Pons (tissue), 1 donor: Measurements from ENCODE around the gene LTA4H.
"Not testable (repeated sequence)": the region's sequence is repeated elsewhere in the genome, so short reads cannot be mapped to it uniquely, and the experiment has no call there.

ENCODE experiments used
- DNase-seq: peaks from one replicate; pipeline ENCODE4 v3.0.0-alpha.2; 2016; ENCODE audit warnings: low spot score

Gene LTA4H

GRCh38 chr12:96035283-96036236 lies at the start of gene LTA4H:
LTA4H (minus strand) TSS chr12:96035587; CDS start chr12:96035519, 68 bp downstream.
- peak; percentile 98 for DNase-seq

- no peak for DNase-seq
Observed at GRCh38 chr12:96084624-96085023, 49.2 kb upstream of the LTA4H start.

- DNase-seq: no peak
Observed at GRCh38 chr12:96083020-96083719, 47.8 kb upstream of the LTA4H start.

GRCh38 chr12:96081596-96081995 lies 46.2 kb upstream of the LTA4H start:
- DNase-seq: no peak

GRCh38 chr12:96078231-96079135 lies 43.1 kb upstream of the LTA4H start:
- DNase-seq: no peak

- no peak for DNase-seq
Observed at GRCh38 chr12:96077081-96077480, 41.7 kb upstream of the LTA4H start.

GRCh38 chr12:96075560-96075959 lies 40.2 kb upstream of the LTA4H start:
- DNase-seq: no peak

- DNase-seq: no peak
Observed at GRCh38 chr12:96073346-96074330, 38.3 kb upstream of the LTA4H start.

GRCh38 chr12:96070670-96071279 lies 35.4 kb upstream of the LTA4H start:
- peak; percentile 30 for DNase-seq

GRCh38 chr12:96069511-96070231 lies 34.3 kb upstream of the LTA4H start:
- DNase-seq: no peak

- DNase-seq: no peak
Observed at GRCh38 chr12:96068636-96069035, 33.2 kb upstream of the LTA4H start.

- no peak for DNase-seq
Observed at GRCh38 chr12:96068111-96068510, 32.7 kb upstream of the LTA4H start.

GRCh38 chr12:96065776-96066175 lies 30.4 kb upstream of the LTA4H start:
- DNase-seq: not testable (repeated sequence)

- no peak for DNase-seq
Observed at GRCh38 chr12:96064966-96065365, 29.6 kb upstream of the LTA4H start.

GRCh38 chr12:96064271-96064670 lies 28.9 kb upstream of the LTA4H start:
- DNase-seq: no peak

GRCh38 chr12:96063046-96063445 lies 27.7 kb upstream of the LTA4H start:
- no peak for DNase-seq

- DNase-seq: peak; percentile 89
Observed at GRCh38 chr12:96061864-96062453, 26.6 kb upstream of the LTA4H start.

- no peak for DNase-seq
Observed at GRCh38 chr12:96061323-96061722, 25.9 kb upstream of the LTA4H start.

GRCh38 chr12:96060041-96060440 lies 24.7 kb upstream of the LTA4H start:
- DNase-seq: no peak
